HG02852 (cell line): Measurements from ENCODE around the gene FAF1.
A peak's percentile ranks its signal among the peaks of the same experiment; 100 is the strongest.

Experiments
- ATAC-seq: cut with Tn5 transposase; IDR thresholded peaks from one replicate; pipeline ENCODE4 v1.9.1; 2021; ENCODE audit warnings: mild to moderate bottlenecking, moderate library complexity; ENCODE audit not compliant: unreplicated experiment

The FAF1 gene

DNA sequence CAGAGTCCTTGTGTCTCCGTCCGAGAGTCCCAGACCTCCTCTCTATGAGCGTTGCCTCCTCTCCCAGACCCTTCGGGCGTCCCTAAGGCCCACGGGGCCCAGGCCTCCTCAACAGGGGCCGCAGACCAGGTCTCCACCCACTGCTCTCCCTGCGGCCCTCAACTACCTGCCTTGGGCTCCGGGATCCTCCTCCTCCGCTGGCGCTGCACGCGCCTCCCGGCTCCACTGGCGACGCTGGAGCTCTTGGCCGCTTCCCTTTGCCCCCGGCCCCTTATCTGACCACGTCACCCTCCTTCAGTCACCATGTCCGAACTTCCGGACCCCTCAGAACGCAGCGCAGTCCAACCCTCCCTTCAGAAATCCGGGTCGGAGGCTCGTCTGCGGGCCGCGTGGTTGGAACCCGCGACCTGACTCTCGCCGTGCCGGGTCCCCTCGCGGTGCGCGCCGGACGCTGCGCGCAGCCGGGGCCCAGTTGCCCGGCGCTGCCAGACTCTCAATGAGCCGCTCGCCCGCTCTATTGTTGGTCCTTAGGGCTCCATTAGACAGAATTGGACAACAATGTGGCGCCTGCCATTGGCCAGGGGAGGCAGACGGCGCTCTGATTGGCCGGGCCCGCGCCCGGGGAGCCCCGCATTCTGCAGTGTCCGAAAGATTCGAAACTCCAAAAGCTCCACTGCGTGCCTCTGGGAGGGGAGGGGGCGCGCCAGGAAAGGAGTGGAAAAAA lies 537.0 kb downstream of the FAF1 start, which contains the start of gene DMRTA2:
Gene DMRTA2, minus strand, starts transcription at position 498 of the 724 bp plus-strand sequence. CDS start 1,907 bp downstream, outside the sequence.
- peak; percentile 38 for ATAC-seq

DNA sequence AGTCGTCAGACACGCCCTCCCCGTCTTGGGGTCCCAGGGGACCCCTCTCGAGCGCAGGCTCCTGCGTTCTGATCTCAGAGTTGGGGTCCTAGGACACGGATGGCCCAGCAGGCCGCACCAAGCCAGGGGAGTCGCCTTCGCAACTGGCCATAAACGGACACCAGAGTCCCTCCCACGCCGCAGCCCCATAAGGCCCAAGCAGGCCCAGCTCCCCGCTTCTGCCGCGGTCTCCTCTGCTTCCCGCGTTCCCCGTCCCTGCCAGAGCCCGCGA lies 537.5 kb downstream of the FAF1 start:
- no peak for ATAC-seq

GRCh38 chr1:50421768-50422674 lies 538.0 kb downstream of the FAF1 start:
- no peak for ATAC-seq

GRCh38 chr1:50421366-50421748 lies 538.7 kb downstream of the FAF1 start:
- ATAC-seq, result no peak

DNA sequence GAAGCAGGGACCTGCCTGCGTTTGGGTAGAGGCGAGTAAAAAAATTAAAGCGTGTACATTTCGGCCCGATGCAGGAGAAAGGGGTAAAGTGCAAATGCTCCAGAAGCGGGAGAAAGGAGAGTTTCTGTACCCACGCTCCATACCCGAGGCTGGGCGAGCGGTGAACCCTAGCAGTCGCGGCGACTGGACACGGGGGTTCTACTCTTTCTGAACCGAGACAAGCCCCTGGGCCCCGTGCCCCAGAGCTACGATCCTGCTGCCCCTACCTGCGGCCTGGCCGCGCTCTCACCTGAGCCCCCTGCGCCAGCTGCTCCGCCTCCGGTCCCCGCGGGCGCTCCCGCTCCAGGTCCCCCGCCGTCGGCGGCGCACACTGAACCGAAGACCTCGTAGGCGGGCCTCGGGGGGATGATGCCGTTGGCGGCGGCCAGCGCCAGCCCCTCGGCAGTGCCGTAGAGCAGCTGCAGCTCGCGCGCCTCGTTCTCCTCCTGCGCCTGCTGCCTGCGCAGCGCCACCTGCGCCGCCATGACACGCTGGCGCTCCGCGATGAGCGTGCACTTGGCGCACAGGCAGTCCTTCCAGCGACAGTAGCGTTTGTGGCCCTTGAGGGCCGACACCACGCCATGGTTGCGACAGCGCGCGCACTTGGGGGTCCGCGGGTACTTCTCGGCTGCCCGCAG lies 539.2 kb downstream of the FAF1 start:
- no peak for ATAC-seq

DNA sequence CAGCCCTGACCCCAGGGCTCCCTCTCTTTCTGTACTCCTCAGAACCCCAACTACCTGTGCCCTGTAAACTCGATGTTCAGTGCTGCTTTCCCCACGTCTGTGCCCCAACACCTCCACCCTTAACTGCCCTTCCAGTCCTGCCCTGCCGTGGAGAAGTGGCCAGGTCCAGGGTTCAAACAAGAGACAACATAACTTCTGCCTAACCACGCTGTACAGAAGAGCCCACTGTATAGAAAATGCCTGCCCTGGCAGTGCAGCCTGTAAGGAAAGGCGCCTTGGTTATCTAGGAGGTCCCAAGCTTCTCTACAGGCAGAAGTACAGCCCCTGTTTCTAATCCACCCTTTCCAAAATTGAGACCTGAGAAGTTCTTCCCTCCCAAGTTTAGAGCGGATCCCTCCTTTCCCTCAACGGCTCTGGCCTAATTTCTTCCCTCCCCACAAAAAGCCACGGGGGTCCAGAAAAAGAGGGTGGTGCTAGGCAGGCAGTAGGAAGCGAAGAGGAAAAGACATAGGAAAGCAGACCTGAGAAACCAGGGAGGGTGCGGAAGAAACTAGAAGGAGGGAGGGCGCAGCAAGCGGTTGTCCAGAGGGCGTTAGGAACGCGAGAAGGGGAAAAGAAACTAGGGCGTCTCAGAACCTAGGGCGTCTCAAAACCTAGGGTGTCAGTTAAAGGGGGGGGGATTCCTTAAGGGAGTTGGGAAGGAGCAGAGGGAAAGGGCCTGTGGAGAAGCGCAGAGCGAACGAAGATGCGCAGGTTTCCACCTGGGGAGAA lies 540.0 kb downstream of the FAF1 start:
- no peak for ATAC-seq

- no peak for ATAC-seq
Measured at GRCh38 chr1:50419192-50419906, 540.7 kb downstream of the FAF1 start.

GRCh38 chr1:50418600-50419109 lies 541.4 kb downstream of the FAF1 start:
- no peak for ATAC-seq

DNA sequence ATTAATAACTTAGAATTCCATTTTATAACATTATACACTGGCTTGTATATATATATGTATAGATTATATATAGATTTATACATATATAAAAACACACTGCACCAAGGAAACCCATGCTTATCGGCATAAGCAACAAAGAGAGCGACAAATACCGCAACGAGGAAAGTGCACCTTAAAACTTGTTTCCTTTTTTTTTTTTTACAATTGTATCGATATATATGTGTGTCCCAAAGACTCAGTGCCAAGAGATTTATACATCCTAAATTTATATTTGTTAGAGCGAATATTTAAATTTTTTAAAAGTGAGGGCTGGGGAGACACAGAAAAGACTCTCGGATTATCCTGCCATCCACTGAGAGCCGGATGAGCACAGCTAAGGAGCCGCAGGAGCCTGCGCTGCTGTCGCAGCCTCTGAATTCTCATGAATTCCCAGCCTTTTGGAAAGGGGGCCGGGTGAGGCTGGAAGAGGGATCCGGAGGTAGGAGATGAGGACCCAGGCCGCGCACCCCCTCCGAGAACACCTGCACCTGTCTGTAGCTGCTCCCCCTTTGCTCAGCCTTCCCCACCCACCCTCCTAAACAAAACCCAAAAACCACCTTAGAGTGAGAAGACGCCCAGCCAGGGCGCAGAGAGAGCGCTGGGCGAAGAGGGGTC lies 542.0 kb downstream of the FAF1 start:
- ATAC-seq, result no peak

GRCh38 chr1:50417507-50417906 lies 542.6 kb downstream of the FAF1 start:
- no peak for ATAC-seq

- ATAC-seq, result no peak
Measured at GRCh38 chr1:50416553-50417453, 543.3 kb downstream of the FAF1 start.

DNA sequence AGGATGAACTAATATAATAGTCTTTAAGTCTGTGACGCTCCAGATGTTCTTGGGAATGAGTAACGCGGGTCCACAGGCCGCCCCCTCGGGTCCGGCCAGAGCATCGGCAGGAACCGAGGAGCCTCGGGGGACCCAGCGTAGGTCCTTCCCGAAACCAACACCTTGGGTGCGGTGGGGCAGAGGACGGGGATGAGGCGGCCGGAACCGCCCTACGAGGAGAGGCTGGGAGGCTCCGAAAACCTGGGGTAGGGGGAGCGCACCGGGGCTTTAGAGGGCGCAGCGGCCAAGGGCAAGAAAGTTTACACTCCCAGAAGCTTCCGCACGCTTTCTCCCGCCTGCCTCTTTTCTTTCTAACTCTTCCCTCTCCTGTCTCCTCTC lies 543.9 kb downstream of the FAF1 start:
- no peak for ATAC-seq

- no peak for ATAC-seq
Measured at GRCh38 chr1:50415235-50416149, 544.6 kb downstream of the FAF1 start.

DNA sequence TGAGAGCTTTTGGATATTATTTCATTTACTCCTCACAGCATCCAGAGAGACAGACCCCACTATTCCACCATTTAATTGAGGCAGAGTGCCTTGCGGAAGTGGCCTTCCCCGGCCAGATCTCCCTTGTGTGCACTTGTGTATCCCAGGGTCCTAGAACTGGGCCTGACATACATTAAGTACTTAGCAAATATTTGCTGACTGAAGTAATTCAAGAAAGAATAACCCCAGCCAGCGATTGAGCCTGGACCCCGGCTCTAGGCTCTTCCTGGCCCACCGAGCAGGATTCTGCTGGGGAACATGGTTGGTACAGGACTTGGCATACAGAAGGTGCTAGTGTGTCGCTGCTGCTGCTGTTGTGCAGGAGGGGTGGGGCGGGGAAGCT lies 545.2 kb downstream of the FAF1 start:
- ATAC-seq, result no peak

DNA sequence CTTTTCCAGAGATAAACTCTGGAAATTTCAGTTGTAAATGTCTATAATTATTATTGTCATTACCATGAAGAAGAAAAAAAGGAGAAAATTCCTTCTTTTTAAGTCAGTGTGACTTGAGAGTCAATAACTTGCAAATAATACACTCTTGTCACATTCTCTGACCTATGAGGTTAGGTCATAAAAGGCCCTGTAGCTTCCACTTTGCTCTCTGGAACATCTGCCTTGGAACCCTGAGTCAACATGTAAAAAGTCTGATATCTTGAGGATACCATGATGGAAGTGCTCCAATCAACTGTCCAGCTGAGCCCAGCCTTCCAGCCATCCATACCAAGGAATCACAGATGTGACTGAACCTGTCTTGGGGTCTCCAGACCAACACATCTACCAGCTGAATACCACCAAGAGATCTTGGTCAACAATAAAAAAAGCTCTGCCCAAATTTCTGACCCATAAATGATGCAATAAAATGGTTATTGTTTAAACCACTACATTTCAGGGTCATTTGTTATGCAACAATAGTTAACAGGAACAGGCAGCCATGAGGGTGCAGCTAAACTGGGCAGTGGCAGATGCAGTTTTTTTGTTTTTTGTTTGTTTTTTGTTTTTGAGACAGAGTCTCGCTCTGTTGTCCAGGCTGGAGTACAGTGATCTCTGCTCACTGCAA lies 547.1 kb downstream of the FAF1 start:
- ATAC-seq, result no peak

- ATAC-seq, result no peak
Measured at GRCh38 chr1:50405814-50406213, 554.3 kb downstream of the FAF1 start.

GRCh38 chr1:50393522-50394120 lies 566.4 kb downstream of the FAF1 start:
- no peak for ATAC-seq
